Activated CD4-positive, alpha-beta T cell treated with anti-CD3 and anti-CD28 coated beads for 48 hours (primary cell): ENCODE results near the gene UBR2.
"Not testable (repeated sequence)": the region's sequence is repeated elsewhere in the genome, so short reads cannot be mapped to it uniquely, and the experiment has no call there.

Experiments used
- DNase-seq: peaks from one replicate; pipeline ENCODE4 v3.0.0-alpha.2; 2020

UBR2 gene

DNA sequence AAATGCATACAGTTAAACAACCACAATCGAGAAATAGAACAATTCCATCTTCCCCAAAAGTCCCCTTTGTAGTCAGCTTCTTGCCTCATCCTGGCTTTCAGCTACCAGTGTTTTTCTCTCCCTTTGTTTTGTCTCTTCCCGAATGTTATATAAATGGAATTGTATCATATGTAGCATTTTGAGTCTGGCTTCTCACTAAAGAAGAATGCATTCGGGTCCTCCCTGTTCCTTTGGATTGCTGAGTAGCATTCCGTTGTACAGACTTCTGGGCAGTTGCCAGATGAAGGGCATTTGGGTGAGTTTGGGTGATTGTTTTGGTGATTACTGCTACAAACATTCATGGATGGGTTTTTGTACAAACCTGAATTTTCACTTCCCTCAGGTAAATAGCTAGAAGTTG, 130.8 kb downstream of the UBR2 start:
- no peak for DNase-seq

DNA sequence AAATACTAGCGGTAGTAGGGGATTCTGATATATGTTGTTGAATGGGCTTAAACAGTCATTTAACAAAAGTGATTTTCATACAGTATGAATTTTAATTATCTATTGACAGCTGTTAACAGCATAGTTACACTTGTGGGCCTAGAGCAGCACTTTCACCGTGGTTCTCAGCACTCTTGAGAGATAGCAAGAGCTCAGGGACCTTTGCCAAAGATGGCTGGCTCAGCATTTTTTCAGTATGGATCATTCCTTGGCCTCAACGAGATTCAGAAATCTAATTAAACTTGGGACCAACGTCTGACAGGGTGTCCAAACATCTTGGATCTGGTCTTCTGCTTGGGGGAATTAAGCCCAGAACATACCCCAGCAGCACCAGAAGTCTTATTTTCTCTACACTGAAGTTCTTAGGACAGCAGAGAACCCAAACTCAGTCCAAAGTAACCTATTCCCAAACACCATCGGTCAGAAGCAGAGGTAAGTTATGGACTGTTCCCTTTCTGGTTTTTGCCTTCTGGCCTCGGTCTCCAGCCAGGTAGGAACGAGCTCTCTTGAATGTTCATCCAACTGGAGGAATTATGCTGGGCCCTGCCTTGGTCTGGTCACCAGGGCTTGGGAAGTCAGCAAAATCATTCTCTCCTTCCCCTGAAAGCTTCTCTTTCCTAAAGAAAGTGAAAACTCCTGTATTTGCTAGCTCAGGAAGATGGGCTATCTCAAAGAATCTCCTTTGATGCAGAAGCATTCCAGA, 132.9 kb downstream of the UBR2 start:
- no peak for DNase-seq

DNA sequence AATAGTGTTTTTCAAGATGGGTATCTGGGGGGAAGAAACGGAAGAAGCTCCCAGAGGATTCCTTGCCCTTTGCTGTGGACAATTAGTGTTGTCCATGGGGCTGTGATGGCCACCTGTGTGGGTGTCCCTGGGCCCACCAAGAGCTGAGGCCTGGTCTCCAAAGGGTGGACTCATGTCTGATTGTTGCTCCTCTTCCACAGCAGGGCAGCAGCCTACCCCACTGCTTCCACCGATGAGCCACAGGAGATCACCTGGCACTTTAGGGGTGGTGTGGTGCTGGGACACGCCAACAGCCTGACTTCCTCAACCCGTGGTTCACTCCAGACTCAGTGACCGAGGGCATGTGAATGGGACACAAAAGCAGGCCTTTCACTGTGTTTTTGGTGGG, 133.4 kb downstream of the UBR2 start:
- DNase-seq, result no peak

DNA sequence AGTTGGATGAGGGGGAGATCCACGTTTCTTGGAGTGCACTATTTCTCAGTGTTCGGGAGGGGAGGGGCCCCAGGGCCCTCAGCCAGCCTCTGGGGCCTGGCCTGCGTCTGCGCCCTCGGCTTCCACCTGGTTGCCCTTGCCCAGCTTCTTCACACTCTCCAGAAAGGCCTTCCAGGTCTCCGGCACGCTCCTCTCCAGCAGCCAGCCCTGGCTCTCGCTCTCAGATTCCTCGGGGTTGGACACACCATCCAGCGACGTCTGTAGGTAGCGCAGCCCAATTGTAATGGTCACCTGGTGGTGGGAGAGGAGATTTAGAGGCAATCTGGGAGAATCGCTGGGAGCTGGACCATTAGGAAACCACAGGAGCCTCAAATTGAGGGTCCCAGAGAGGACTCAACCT, 134.4 kb downstream of the UBR2 start:
- DNase-seq, result no peak

DNA sequence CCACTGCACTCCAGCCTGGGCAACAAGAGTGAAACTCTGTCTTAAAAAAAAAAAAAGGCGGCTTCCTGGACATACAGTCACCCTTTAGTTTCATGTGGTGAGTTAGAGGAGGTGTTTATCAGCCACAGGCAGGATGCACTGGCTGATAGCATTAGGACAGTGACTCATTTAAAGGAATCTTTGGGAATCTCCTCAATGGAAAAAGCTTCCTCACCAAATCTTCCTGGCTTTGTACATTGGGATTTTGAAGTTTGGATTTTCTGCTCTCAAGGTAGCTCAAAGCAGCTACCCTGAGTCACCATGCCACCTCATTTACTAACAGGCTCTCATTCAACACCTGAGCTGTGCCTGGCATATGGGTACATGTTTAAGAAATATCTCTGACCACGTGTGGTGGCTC, 138.4 kb downstream of the UBR2 start:
- DNase-seq, result no peak

DNA sequence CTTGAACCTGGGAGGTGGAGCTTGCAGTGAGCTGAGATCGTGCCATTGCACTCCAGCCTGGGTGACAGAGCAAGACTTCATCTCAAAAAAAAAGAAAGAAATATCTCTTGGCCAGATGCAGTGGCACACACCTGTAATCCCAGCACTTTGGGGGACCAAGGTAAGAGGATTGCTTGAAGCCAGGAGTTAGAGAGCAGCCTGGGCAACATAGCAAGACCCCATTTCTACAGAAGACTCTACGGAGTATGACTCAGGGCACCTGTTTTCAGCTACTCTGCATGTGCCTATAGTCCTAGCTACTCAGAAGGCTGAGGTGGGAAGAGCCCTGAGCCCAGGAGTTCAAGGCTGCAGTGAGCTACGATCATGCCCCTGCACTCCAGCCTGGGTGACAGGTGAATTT, 139.0 kb downstream of the UBR2 start:
- DNase-seq, result not testable (repeated sequence)

DNA sequence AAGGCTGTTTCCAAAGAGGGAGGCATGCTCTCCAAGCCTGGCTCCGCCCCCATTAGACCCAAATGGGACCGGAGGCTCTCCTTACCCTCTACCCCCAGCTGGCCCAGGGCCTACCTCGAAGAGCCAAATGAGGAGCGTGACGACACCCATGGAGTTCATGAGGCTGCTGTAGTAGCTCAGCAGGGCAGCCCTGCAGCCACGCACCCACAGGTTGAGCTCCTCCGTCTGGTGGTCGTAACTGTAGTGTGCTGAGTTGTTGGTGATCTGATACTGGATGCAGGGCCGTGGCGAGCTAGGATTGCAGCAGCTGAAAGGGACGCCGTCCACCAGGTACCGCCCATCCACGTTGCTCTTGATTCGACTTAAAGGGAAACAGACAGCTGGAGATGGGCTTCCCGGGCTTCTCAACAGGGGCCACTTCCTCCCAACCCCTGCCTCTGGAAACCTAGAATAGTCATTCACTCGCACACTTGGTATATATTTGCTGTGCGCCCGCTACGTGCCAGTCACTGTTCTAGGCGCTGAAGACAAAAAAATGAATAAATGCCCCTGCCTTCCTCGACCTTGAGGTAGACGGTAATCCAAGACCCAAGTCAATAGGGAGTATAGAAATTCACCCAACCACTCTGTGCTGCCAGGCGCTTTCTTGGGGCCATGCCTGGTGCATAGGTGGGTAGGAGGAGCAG, 140.6 kb downstream of the UBR2 start:
- DNase-seq, result no peak

DNA sequence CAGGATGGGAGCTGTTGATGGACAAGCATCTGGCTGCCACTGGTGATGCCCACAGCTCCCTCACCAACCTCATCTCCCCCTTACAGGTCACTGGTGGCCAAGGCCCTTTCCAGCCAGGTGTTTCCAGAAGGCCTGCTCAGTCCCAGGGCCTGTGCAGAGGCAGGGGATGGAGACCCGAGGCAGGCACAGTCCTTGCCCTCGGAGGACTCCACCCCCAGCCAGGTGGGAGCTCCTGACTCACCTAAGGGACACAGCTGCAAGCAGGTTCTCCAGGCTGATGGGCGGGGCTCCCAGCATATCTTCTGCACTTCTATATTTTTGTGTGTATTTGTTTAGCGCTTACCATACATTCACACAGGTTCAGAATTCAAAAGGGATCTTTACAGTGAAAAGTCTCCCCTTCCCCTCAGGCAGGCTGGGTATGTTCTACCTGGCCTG, 141.1 kb downstream of the UBR2 start:
- no peak for DNase-seq

DNA sequence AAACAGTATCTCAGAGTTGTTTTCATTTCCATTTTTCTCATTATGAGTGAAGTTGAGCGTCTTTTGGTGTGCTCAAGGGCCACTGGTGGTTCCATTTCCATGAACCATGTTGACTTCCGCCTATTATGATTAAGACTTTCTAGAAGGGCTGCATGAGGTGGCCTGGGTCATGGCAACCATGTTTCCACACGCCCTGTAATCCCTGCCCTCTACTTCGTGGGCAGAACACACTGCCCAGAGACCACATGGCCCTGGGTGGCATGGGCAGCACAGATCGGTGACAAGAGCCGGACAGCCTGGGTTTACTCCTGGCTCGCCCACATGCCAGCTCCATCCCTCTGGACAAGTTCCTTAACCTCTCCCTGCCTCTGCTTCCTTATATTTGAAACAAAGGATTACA, 143.8 kb downstream of the UBR2 start:
- DNase-seq, result no peak

DNA sequence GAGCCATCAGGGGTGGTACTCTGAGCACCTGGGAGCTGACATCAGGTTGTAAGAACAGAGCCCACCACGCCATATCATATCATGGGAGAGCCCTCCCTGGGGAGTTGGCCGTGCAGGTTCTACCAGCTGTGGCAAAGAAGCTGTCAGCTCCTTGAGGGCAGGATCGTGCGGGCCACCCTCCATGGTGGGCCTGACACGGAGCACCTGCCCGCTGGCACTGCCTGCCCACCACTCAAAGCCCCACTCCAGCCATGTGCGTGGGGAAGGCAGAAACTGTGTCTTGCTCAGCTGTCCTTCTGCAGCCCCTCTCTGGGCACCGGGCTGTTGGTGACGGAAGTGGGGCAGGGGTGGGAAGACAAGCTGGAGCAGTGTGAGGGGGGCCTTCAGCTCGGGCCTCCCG, 144.3 kb downstream of the UBR2 start:
- no peak for DNase-seq

DNA sequence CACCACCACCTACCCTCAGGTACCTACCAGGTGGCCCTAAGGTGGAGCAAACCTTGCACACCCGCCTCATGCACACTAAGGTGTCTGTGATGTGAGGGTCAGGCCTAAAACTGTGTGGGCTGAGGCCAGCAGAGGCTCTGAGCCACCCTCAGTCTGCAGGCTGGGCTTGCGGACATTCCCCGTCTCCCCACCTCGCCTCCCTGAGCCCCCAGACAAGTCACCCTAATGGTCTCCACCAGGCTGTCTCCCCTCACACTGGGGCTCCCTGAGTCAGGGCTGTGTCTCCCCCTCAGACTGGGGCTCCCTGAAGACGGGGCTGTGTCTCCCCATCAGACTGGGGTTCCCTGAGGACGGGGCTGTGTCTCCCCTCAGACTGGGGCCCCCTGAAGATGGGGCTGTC, 146.0 kb downstream of the UBR2 start:
- DNase-seq, result no peak

DNA sequence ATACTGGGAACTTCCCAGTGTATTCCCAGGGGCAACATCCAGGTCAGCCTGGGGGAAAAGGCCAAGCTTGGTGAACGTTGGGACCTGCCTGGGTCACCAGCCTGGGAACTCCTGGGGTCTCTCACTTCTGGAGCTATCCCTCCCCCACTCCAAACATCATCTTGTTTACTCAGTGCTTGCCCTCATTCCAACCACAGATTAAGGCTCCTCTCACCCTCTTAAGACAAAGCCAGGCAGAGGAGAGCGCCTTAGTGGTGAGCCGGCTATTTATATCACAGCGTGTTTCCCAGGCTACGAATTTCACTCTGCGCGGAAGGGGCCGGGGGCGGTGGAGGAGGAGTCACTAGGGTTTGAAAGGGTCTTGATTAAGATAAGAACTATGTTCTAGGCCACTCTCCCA, 146.5 kb downstream of the UBR2 start:
- no peak for DNase-seq

DNA sequence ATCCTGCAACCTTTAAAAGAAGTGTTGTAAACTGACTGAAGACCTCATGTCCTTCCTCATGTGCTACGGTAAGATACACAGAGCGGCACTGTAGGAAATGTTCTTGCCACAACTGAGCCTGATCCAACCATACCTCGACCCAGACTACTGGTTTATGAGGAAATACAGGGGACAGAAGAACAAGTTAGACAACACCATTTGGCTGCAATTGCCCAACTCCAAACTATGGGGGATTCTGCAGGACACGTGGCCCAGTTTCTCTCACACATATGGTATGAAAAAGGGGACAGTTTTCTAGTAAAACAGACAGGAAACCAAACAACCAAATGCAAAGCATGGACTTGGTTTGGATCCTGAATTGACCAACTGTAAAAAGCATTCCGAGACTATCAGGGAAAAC, 148.1 kb downstream of the UBR2 start:
- DNase-seq, result no peak

DNA sequence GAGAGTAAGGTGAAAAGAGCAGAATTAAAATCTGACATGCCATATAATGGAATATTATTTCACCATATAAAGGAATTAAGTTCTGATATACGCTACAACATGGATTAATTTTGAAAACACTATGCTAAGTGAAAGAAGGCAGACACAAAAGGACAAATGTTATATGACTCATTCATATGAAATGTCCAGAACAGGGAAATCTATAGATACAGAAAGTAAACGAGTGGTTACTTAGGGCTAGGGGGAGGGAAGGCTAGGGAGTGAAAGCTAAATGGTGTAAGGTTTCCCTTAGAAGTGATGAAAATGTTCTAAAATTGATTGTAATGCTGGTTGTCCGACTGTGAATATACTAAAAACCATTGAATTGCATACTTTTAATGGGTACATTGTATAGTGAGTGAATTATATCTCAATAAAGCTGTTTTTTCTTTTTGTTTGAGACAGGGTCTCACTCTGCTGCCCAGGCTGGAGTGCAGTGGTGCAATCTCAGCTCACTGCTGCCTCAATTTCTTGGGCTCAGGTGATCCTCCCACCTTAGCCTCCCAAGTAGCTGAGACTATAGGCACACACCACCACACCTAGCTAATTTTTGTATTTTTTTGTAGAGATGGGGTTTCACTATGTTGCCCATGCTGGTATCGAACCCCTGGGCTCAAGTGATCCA, 150.4 kb downstream of the UBR2 start:
- DNase-seq, result no peak

DNA sequence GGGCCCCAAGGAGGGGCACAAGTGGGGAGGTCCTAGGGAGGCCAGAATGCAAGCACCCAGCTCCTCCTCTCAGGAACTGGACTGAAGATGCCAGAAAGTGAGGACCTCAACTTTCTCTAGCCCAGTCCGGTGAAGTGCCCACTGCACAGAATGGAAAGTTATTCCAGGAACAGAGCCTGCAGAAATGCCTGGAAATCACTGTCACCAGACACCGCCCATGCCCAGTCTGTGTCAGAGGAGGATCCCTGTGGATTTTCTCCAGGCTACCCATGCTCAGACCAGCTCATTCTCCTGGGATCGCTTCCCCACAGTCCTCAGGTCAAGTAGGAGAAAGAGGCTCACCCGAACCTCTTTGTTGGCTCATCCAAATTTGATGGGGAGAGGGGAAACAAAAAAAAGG, 152.0 kb downstream of the UBR2 start:
- no peak for DNase-seq

DNA sequence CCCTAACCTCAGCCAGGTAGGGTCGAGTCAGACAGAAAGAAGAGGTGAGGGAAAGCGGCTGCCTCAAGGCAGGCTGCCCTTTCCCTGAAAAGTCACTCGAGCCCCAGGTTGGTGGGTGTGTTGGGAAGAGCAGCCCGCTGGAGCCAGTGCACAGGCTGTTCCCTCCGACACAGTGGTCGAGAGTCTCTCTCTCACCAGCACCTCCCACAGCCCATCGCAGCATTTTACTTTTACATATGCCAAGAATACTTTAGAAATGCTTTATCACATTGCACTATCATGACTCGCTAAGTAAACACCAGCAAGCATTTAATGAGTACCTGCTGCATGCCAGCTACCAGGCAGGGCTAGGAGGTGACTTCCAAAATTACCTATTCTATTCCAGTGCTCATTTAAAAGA, 156.9 kb downstream of the UBR2 start:
- no peak for DNase-seq

DNA sequence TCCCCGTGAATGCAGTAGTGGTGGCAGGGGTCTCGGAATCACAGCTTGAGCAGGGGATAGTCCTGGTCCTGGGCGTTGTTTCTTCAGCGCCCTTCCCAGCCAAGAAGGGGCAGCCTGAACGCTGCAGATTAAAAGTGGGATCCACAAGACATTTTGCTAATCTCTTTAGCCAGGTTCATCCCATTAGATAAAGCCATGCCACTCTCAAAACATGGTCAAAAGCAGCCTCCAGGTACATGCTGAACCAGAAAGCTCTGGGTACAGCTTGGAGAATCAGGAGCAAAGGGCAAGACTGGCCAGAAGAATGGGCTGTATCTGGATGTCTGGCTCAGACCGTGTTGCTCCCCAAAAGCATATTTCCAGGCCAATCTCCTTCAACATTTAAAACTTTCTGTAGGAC, 158.7 kb downstream of the UBR2 start, which contains the start of gene PRPH2:
PRPH2 (minus strand) TSS at position 101 of the 400 bp plus-strand sequence. CDS start 263 bp downstream, outside the sequence.
- DNase-seq, result no peak

DNA sequence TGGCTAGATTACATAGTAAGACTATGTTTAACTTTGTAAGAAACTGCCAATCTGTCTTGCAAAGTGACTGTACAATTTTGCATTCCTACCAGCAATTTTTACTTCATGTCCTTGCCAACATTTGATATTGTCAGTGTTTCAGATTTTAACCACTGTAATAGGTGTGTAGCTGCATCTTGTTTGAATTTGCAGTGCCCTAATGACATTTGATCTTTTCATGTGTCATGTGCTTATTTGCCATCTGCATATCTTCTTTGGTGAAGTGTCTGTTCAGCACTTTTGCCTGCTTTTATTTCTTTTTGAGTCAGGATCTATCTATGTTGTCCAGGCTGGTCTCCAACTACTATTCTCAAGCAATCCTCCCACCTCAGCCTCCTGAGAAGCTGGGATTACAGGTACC, 161.0 kb downstream of the UBR2 start:
- DNase-seq, result no peak

DNA sequence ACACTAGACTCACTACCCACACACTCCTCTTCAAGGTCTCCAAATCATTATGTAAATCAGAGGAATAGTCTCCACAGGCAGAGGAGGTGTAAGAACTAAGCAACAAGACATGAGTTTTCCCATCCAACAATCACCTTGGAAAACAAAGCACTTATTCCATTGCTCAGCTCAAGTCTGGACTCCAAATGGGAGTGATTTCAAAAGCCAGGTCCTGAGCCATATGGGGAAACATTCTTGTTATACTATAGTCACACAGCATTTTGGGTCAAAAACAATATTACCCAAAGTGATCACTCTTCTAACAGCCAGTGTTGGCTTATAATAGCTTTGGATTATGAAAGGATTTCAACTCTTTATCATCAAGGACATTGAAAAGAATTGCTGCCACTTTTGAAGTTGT, 162.2 kb downstream of the UBR2 start:
- no peak for DNase-seq

DNA sequence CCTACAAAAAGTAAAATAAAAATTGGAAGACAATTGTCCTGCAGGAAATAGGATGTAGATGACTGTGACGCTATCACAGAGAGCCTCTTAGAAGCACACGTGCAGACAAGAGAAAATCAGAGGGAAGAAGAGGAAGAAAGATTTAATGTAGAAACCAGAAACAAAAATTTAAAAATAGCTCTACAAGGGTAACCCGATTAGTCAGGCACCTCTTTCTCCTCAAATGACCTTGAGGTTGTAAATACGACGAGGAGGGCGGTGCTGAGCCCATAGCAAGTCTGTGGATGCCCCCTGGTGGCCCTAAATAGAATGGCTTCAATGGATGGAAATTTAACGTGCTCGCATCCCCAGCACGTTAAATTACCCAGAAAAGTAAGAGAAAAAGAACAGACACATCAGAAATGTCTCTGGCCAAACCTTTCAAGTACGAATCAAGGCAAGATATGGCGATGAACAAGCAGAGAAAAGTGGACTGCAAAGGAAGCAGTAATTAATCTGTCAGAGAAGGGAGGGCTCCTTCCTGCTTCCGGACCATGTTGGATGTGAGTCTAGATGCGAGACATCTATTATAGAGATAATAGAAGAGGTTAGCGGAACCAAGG, 162.8 kb downstream of the UBR2 start:
- peak; percentile 81 for DNase-seq

DNA sequence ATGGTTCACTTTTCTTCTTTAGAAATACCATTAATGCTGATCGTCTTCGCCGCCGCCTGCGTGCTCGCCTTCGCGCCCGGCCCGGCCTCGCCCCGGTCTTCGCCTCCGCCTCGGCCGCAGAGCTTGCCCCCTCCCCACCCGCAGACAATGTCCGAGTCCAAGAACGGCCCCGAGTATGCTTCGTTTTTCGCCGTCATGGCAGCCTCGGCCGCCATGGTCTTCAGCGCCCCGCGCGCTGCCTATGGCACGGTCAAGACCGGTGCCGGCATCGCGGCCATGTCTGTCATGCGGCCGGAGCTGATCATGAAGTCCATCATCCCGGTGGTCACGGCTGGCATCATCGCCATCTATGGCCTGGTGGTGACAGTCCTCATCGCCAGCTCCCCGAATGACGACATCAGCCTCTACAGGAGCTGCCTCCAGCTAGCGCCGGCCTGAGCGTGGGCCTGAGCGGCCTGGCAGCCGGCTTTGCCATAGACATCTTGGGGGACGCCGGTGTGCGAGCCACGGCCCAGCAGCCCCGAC, 163.3 kb downstream of the UBR2 start:
- DNase-seq, result peak; percentile 11

DNA sequence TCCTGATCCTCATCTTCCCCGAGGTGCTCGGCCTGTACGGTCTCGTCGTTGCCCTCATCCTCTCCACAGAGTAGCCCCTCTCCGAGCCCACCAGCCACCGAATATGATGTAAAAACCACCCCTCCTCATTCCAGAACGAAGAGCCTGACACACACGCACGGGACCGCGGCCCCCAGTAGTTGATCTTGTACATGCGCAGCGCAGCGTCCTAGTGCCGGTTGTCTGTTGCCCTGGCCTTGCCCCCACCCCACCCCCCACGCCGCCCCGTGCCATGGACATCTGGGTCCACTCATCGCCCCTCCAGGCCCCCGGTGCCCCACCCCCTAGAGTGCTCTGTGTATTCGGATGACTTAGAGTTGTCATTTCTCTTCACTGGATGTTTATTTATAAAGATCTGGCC, 163.8 kb downstream of the UBR2 start:
- DNase-seq, result no peak

DNA sequence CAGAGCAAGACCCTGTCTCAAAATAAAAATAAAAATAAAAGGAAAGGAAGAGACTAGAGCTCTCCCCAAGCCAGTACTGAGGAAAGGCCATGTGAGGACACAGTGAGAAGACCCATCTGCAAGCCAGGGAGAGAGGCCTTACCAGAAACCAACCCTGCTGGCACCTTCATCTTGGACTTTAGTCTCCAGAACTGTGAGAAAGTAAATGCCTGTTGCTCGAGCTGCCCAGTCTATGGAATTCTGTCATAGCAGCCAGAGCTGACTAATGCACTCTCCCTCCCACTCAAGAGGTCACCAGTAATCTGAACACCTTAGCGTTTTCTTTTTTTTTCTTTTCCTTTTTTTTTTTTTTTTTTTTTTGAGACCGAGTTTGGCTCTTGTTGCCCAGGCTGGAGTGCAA, 165.9 kb downstream of the UBR2 start:
- DNase-seq, result no peak
